Neural cell (in vitro differentiated cells): ENCODE results near the gene PLEKHG3.

ENCODE experiments used
- CTCF ChIP-seq: fragments of 450-650 bp; IDR thresholded peaks from 2 replicates; pipeline ENCODE4 v1.5.1; 2014; ENCODE audit warnings: antibody characterized with exemption, mild to moderate bottlenecking, moderate library complexity; ENCODE audit not compliant: poor library complexity, severe bottlenecking
- EZH2 ChIP-seq: fragments of 200-600, 300-800 bp; shearing (Covaris generic), sonication (generic); IDR thresholded peaks from 2 replicates; pipeline ENCODE4 v1.6.1; 2014; ENCODE audit warnings: antibody characterized with exemption, low read length, borderline replicate concordance, mild to moderate bottlenecking; ENCODE audit not compliant: insufficient read depth, poor library complexity, severe bottlenecking
- RAD21 ChIP-seq: fragments of 450-650 bp; conservative IDR thresholded peaks from 2 replicates; pipeline ENCODE4 v1.6.1; 2014; ENCODE audit warnings: antibody characterized with exemption, mild to moderate bottlenecking, moderate library complexity

GRCh38 chr14:64689289-64689688 lies 14.9 kb upstream of the PLEKHG3 start:
- TF ChIP-seq RAD21, result no peak
- no peak for TF ChIP-seq CTCF
- no peak for TF ChIP-seq EZH2
